GM19035 (cell line): ENCODE measurements around the gene CILP2.

ENCODE experiments used
- ATAC-seq: cut with Tn5 transposase; IDR thresholded peaks from one replicate; pipeline ENCODE4 v1.9.1; 2021; ENCODE audit not compliant: unreplicated experiment

The CILP2 gene

GRCh38 chr19:19504754-19505668, 33.1 kb upstream of the CILP2 start:
- ATAC-seq, result no peak

GRCh38 chr19:19505669-19506326, 32.3 kb upstream of the CILP2 start:
- no peak for ATAC-seq

GRCh38 chr19:19506592-19506991, 31.5 kb upstream of the CILP2 start:
- no peak for ATAC-seq

- ATAC-seq, result no peak
Observed at GRCh38 chr19:19507354-19507753, 30.7 kb upstream of the CILP2 start.

GRCh38 chr19:19508217-19508616, 29.8 kb upstream of the CILP2 start:
- no peak for ATAC-seq

- no peak for ATAC-seq
Observed at GRCh38 chr19:19510432-19510831, 27.6 kb upstream of the CILP2 start.

GRCh38 chr19:19513682-19514081, 24.4 kb upstream of the CILP2 start:
- no peak for ATAC-seq

- ATAC-seq, result no peak
Observed at GRCh38 chr19:19514215-19514657, 23.8 kb upstream of the CILP2 start.

- ATAC-seq, result no peak
Observed at GRCh38 chr19:19514881-19515641, 23.0 kb upstream of the CILP2 start, which contains the start of gene TSSK6. Gene TSSK6, minus strand, starts transcription at chr19:19515548. Its CDS starts 121 bp downstream, at chr19:19515427.

GRCh38 chr19:19515642-19516519, 22.2 kb upstream of the CILP2 start, which contains the start of gene NDUFA13:
Gene NDUFA13, plus strand, starts transcription at chr19:19516225. Its CDS starts 14 bp downstream, at chr19:19516239.
- peak; percentile 89 for ATAC-seq

GRCh38 chr19:19517235-19517619, 20.8 kb upstream of the CILP2 start:
- ATAC-seq, result no peak

GRCh38 chr19:19520989-19521388, 17.1 kb upstream of the CILP2 start:
- no peak for ATAC-seq

GRCh38 chr19:19523177-19523576, 14.9 kb upstream of the CILP2 start:
- ATAC-seq, result no peak

- ATAC-seq, result no peak
Observed at GRCh38 chr19:19524053-19524452, 14.0 kb upstream of the CILP2 start.

- no peak for ATAC-seq
Observed at GRCh38 chr19:19525611-19526380, 12.3 kb upstream of the CILP2 start.

GRCh38 chr19:19526581-19527370, 11.3 kb upstream of the CILP2 start:
- ATAC-seq, result no peak

GRCh38 chr19:19527371-19527656, 10.8 kb upstream of the CILP2 start:
- ATAC-seq, result no peak

- ATAC-seq, result no peak
Observed at GRCh38 chr19:19527674-19528625, 10.1 kb upstream of the CILP2 start.
